OCI-LY1 (cell line): ENCODE results near the gene SON.

Source experiments
- H2AFZ ChIP-seq: fragments of 200-600 bp; sonication (generic), shearing (Covaris generic); 2 replicates; pipeline ENCODE4 v1.6.0; 2014; ENCODE audit warnings: antibody characterized with exemption, mild to moderate bottlenecking, low read length
- H3F3A ChIP-seq: fragments of 200-600 bp; sonication (generic), shearing (Covaris generic); 2 replicates; pipeline ENCODE4 v1.6.0; 2014; ENCODE audit warnings: mild to moderate bottlenecking, antibody characterized with exemption, low read length, moderate library complexity; ENCODE audit not compliant: insufficient read depth
- H3K27ac ChIP-seq: fragments of 200-600 bp; sonication (generic); 2 replicates; pipeline ENCODE4 v1.5.1; 2014; ENCODE audit warnings: low read length, mixed run types, mild to moderate bottlenecking, low read depth; ENCODE audit not compliant: poor library complexity, severe bottlenecking
- H3K27me3 ChIP-seq: fragments of 200-600 bp; sonication (generic); 2 replicates; pipeline ENCODE4 v1.6.0; 2014; ENCODE audit warnings: antibody characterized with exemption, mild to moderate bottlenecking, low read length, moderate library complexity; ENCODE audit not compliant: insufficient read depth
- H3K36me3 ChIP-seq: fragments of 200-600 bp; sonication (generic); 2 replicates; pipeline ENCODE4 v1.6.1; 2014; ENCODE audit warnings: mild to moderate bottlenecking, antibody characterized with exemption, low read length, moderate library complexity, mixed read lengths; ENCODE audit not compliant: insufficient read depth
- H3K4me1 ChIP-seq: fragments of 200-600 bp; sonication (generic); 2 replicates; pipeline ENCODE4 v1.5.1; 2014; ENCODE audit warnings: mild to moderate bottlenecking, low read length, moderate library complexity; ENCODE audit not compliant: insufficient read depth, severe bottlenecking
- H3K4me2 ChIP-seq: fragments of 200-600 bp; sonication (generic), shearing (Covaris generic); 2 replicates; pipeline ENCODE4 v1.6.1; 2014; ENCODE audit warnings: low read length
- H3K4me3 ChIP-seq: fragments of 200-600 bp; sonication (generic); 2 replicates; pipeline ENCODE4 v1.5.1; 2014; ENCODE audit warnings: low read length, low read depth, mild to moderate bottlenecking, mixed read lengths; ENCODE audit not compliant: poor library complexity, severe bottlenecking
- H3K79me2 ChIP-seq: fragments of 200-600 bp; shearing (Covaris generic); 2 replicates; pipeline ENCODE4 v1.6.1; 2016; ENCODE audit warnings: mixed run types, low read length, mixed read lengths; ENCODE audit not compliant: insufficient read depth
- H3K9ac ChIP-seq: fragments of 200-600 bp; sonication (generic), shearing (Covaris generic); 2 replicates; pipeline ENCODE4 v1.6.1; 2014; ENCODE audit warnings: mild to moderate bottlenecking, low read length, mixed read lengths
- H3K9me2 ChIP-seq: fragments of 200-600 bp; sonication (generic), shearing (Covaris generic); 2 replicates; pipeline ENCODE4 v1.6.1; 2014; ENCODE audit warnings: low read depth, mild to moderate bottlenecking, low read length, mixed read lengths
- H3K9me3 ChIP-seq: fragments of 200-600 bp; shearing (Covaris generic); 2 replicates; pipeline ENCODE4 v1.6.1; 2014; ENCODE audit warnings: low read length, mixed read lengths
- H4K20me1 ChIP-seq: fragments of 200-600 bp; sonication (generic), shearing (Covaris generic); 2 replicates; pipeline ENCODE4 v1.6.0; 2016; ENCODE audit warnings: mild to moderate bottlenecking, low read length; ENCODE audit not compliant: insufficient read depth
- EZH2 ChIP-seq: fragments of 200-600 bp; sonication (generic), shearing (Covaris generic); IDR thresholded peaks from 2 replicates; pipeline ENCODE4 v1.8.0; 2017; ENCODE audit warnings: borderline replicate concordance, mixed run types, mild to moderate bottlenecking, antibody characterized with exemption, low read length, moderate library complexity, mixed read lengths
- TF ChIP-seq, protein P1 (sequence below): fragments of 200-600 bp; sonication (generic), shearing (Covaris generic); IDR thresholded peaks from 2 replicates; pipeline ENCODE4 v1.5.1; 2017; ENCODE audit warnings: mild to moderate bottlenecking, antibody characterized with exemption, low read length, moderate library complexity, mixed read lengths

Gene SON

DNA sequence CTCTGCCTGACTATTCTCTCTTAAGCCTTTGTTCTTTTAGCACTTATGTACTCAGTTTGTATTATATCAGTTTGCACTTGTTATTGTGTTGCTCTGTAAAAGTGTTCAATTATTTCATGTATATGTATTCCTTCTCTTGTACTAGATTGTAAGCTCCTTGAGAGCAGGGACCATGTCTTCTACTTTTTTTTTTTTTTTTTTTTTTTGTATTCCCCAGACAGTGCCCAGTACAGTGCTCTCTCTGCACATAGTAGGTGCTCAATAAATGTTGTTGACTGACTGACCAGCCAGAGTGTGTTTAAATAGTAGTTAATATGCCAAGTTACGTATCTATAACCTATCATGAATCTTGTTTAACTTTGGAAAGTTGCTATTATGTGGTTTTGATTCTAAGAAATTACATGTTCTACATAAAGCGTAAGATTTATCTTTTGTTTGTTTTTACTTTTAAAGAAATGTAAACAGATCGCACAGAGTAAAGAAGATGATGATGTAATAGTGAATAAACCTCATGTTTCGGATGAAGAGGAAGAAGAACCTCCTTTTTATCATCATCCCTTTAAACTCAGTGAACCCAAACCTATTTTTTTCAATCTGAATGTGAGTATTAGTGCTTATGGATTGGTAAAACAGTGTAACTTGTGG is 16.1 kb downstream of the SON start:
- Histone ChIP-seq H3K27ac (no peak overlapping the region), H3K9ac (no peak overlapping the region), H3K4me1 (no peaks in the 10 kb centered on the region), H3F3A (no peaks in the 10 kb centered on the region), H3K4me3 (no peak overlapping the region), H3K79me2 (peaks cover 57% of the 10 kb centered on the region), H3K27me3 (no peaks in the 10 kb centered on the region), H3K9me3 (no peaks in the 10 kb centered on the region), H2AFZ (no peak overlapping the region), H3K36me3 (peaks cover 97% of the 10 kb centered on the region), H3K4me2 (no peak overlapping the region), H3K9me2 (no peaks in the 10 kb centered on the region), H4K20me1 (peaks cover 4% of the 10 kb centered on the region; the same call in 1 of the 2 replicates)
- TF ChIP-seq EZH2, result no peak

DNA sequence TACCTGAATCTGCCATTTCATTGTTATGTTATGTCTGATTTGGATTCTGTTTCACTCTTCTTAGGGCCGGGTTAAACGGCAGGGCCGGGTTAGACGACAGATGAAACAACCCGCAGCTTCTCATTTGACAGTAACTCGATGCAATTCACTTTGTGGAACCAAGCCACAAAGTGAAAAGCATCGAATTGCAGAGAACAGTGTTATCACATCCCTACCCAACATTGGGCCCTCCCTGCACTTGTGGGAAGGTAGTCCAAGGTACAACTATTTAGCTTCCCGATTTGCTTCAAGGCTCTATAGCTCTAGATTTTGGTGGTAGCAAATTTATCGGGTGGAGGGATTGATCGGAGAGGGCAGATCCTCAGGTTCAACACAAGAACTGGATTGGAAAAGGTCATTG is 17.0 kb downstream of the SON start:
- Histone ChIP-seq H3K36me3 (peaks cover 97% of the 10 kb centered on the region), H3F3A (no peaks in the 10 kb centered on the region), H3K4me3 (no peak overlapping the region)

DNA sequence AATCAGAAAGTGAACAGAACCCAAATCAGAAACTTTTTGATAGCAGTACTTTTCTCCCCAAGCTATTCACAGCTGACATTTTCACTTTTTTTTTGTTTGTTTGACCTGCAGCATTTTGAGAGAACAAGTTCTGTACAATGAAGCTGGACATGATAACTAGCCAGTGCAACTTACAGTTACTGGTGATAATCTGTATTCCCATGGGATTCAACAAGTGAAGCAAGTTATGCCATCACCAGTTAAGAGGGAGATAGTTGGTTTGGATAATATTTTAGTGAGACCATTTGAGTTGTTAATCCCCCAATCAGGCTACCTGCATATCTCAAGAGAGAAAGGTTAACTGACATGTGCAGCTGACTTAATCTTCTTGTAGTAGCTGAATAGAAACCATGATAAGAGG is 18.1 kb downstream of the SON start:
- no peak overlapping the region for H3K4me3 ChIP-seq
- no peaks in the 10 kb centered on the region for H3K9me3 ChIP-seq
- no peak for TF ChIP-seq EZH2
- TF ChIP-seq, protein P1, sequence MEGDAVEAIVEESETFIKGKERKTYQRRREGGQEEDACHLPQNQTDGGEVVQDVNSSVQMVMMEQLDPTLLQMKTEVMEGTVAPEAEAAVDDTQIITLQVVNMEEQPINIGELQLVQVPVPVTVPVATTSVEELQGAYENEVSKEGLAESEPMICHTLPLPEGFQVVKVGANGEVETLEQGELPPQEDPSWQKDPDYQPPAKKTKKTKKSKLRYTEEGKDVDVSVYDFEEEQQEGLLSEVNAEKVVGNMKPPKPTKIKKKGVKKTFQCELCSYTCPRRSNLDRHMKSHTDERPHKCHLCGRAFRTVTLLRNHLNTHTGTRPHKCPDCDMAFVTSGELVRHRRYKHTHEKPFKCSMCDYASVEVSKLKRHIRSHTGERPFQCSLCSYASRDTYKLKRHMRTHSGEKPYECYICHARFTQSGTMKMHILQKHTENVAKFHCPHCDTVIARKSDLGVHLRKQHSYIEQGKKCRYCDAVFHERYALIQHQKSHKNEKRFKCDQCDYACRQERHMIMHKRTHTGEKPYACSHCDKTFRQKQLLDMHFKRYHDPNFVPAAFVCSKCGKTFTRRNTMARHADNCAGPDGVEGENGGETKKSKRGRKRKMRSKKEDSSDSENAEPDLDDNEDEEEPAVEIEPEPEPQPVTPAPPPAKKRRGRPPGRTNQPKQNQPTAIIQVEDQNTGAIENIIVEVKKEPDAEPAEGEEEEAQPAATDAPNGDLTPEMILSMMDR, result no peak
- no peak overlapping the region for H3K9ac ChIP-seq
- H3K27me3 ChIP-seq, result no peaks in the 10 kb centered on the region
- peaks cover 3% of the 10 kb centered on the region; the same call in 1 of the 2 replicates for H4K20me1 ChIP-seq
- no peak overlapping the region for H2AFZ ChIP-seq
- H3K4me2 ChIP-seq, result no peak overlapping the region
- no peaks in the 10 kb centered on the region for H3K9me2 ChIP-seq
- H3K36me3 ChIP-seq, result peaks cover 96% of the 10 kb centered on the region
- no peaks in the 10 kb centered on the region for H3F3A ChIP-seq
- H3K4me1 ChIP-seq, result no peaks in the 10 kb centered on the region
- H3K79me2 ChIP-seq, result peaks cover 38% of the 10 kb centered on the region
- no peak overlapping the region for H3K27ac ChIP-seq

More for the DNA sequence above, 17.0 kb downstream of the SON start:
- Histone ChIP-seq H3K4me2 (no peak overlapping the region), H3K4me1 (no peaks in the 10 kb centered on the region), H3K9me3 (no peaks in the 10 kb centered on the region), H4K20me1 (peaks cover 4% of the 10 kb centered on the region; the same call in 1 of the 2 replicates), H3K27me3 (no peaks in the 10 kb centered on the region), H2AFZ (no peak overlapping the region), H3K9ac (no peak overlapping the region), H3K79me2 (peaks cover 48% of the 10 kb centered on the region), H3K27ac (no peak overlapping the region), H3K9me2 (no peaks in the 10 kb centered on the region)
- no peak for TF ChIP-seq EZH2
- TF ChIP-seq, protein P1, result no peak

DNA sequence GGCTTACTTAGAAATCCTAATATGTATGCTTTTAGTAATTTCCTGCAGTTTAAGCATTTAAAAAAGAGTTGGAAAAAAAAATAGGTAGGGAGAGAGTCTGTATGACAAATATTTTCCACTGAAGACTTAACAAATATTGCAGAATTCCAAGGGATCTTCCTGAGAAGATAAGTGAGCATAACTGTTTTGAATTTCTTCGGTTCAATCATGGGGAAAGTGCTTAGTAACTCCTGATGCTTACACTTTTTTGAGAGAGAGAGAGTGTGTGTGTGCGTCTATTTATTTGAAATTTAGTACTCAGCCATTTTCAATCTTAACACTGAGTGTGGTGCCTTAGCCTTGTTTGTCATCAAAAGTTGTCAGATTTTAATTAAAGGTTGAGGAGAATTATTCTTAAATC is 18.5 kb downstream of the SON start:
- Histone ChIP-seq H3K9ac (no peak overlapping the region), H3K9me2 (no peaks in the 10 kb centered on the region), H3K4me3 (no peak overlapping the region), H3K4me1 (no peaks in the 10 kb centered on the region), H3K36me3 (peaks cover 93% of the 10 kb centered on the region), H3K9me3 (no peaks in the 10 kb centered on the region), H3K27ac (no peak overlapping the region), H3K27me3 (no peaks in the 10 kb centered on the region), H4K20me1 (0 out of 2 replicates have a peak, but pooled peaks cover 2% of the 10 kb centered on the region), H2AFZ (no peak overlapping the region), H3K79me2 (peaks cover 35% of the 10 kb centered on the region), H3K4me2 (no peak overlapping the region), H3F3A (no peaks in the 10 kb centered on the region)
- no peak for TF ChIP-seq EZH2
- TF ChIP-seq, protein P1, result no peak
